GM21390 (cell line): ENCODE measurements around the gene TRIM71.
"Not testable (repeated sequence)": the region's sequence is repeated elsewhere in the genome, so short reads cannot be mapped to it uniquely, and the experiment has no call there.

Experiments
- ATAC-seq: cut with Tn5 transposase; IDR thresholded peaks from one replicate; pipeline ENCODE4 v1.9.1; 2021; ENCODE audit not compliant: unreplicated experiment

Gene TRIM71

GRCh38 chr3:32819551-32820348, 2.0 kb downstream of the TRIM71 start:
- no peak for ATAC-seq

DNA sequence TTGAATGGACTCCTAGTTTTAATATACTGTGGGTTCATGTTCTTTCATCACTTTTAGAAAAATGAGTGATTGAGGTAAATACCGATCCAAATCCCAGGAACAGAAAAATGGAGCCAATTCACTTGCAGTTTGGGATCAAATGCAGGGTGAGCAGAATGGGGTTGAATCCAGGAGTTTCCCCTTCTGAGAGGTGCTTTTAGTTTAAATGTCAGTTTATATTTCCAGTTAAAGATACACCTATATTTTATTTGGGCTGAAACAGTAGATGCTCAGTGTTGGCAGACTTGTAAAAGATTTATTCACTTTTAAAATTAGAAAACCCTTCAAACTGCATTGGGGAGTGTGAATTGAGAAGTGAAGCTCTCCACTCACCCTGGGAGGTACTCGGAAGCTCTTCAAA, 2.6 kb downstream of the TRIM71 start:
- no peak for ATAC-seq

DNA sequence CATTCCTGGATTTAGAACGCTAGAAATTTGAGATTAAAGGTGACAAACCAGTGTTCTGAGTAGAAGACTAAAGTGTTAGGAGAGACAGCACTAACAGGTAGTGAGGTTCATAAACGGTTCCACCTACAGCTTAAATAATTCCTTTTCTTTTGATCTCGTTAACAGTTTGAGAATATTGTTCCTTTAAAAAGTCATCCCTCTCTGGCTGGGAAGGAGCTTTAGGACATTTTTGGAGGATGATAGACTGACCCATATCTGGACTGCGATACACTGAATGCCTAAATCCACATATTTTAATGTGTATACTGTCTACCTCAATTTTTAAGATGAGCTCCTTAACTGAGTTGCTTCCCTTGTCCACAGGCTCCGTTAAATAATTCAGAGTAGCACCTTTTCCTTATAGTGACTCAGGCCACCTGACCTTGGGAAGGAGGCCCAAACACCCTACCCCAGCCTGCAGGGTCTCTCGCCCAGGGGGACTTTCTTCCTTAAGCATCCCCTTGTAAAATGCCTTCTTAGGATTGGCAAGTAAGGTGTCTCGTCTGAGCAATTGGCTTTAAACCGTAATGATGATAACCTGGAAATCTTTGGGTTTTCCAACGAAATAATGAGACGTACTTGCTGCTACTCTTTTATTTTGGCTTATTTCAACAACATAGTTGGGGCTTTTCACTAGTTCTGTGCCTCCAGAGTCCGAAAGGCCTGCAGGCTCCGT, 3.3 kb downstream of the TRIM71 start:
- ATAC-seq = no peak

- no peak for ATAC-seq
Measured at GRCh38 chr3:32821686-32822296, 4.0 kb downstream of the TRIM71 start.

DNA sequence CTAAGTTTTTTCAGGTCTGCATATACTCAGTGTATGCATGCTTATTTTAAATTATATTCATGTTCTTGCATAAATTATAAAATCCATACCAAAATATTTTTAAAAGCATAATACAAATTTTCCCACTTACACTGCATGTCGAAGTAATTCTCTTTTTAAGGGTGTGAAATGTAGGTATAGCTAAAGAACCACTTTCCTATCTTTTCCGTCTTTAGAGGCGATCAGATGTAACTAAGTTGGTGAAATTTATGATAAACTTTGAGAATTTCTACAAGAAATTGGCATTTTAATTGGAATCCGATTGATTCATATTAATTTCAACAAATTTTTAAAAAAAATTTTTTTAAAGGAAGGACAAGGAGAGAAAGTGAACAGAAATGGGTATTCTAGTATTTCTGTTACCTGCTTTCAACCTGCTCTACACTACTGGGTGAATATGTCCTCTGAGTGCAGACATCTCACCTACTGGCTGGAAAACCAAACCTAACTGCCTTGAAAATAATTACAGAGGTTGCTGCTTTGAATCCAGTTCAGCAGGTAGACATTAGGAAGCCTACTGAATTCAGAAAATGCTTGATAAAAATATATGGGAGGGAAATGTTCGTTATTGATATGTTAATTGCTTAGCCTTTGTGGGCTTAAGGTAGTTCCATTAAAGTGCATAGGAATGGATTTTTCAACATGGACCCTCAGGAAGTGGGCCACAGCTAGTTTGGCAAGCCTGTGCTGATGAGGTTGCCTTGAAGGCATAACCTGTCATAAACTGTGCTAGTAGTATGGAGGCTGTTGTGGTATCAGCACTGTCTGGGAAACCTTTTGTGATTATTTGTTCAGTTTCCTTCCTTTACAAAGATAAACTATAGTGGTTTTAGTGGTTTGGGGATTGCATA, 5.1 kb downstream of the TRIM71 start:
- ATAC-seq = no peak

- not testable (repeated sequence) for ATAC-seq
Measured at GRCh38 chr3:32823641-32824184, 5.9 kb downstream of the TRIM71 start.

GRCh38 chr3:32825601-32826375, 8.0 kb downstream of the TRIM71 start:
- no peak for ATAC-seq

GRCh38 chr3:32831062-32831461, 13.3 kb downstream of the TRIM71 start:
- no peak for ATAC-seq

DNA sequence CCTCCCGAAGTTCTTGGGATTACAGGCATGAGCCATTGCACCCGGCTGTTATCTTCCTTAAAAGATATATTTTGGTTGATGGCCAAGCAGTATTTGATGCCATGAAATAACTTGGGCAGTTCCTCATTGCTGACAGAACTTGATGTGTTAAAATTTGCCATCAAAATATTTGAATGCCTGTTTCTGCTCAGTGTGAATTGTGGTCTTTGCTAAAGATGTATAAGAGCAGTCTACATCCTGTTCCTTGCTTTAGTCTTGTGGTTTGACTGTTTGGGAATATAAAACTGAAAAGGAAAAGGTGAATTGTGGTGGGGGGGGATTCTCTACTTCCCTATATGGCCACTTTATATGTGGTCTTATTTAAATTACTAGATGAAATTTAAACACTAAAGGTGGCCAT, 14.0 kb downstream of the TRIM71 start:
- ATAC-seq = no peak

DNA sequence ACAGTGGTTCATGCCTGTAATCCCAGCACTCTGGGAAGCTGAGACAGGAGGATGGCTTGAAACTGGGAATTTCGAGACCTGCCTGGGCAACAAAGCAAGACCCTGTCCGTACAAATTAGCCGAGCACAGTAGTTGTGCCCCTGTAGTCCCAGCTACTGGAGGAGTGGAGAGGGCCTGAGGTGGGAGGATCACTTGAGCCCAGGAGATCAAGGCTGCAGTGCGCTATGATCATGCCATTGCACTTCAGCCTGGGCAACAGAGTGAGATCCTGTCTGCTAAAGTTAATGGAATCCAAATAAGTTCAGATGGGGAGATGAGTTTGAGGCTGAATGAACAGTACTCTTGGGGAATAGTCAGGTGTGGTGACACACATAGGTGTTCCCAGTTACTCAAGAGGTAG, 14.4 kb downstream of the TRIM71 start:
- no peak for ATAC-seq

GRCh38 chr3:32835049-32835371, 17.2 kb downstream of the TRIM71 start:
- ATAC-seq = no peak

GRCh38 chr3:32835961-32836360, 18.2 kb downstream of the TRIM71 start:
- no peak for ATAC-seq

DNA sequence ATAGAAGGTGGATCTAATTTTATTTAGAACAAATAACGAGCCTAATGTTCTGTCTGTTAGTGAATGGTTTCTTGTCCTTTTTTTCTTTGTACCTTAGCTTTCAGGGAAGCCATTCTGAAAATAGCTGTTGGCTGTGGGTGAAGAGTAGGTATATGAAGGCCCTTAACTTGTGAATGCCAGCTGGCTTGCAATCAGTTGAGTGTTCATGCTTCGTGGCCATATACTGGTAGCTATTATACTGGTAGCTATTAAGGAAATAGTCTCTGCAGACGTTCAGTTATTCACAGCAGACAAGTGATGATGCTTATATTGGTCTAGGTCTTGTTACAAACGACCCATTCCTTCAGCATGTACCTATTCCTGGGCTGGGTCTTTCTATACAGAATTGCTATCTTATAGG, 18.8 kb downstream of the TRIM71 start:
- no peak for ATAC-seq

- ATAC-seq = no peak
Measured at GRCh38 chr3:32837366-32837765, 19.6 kb downstream of the TRIM71 start.

DNA sequence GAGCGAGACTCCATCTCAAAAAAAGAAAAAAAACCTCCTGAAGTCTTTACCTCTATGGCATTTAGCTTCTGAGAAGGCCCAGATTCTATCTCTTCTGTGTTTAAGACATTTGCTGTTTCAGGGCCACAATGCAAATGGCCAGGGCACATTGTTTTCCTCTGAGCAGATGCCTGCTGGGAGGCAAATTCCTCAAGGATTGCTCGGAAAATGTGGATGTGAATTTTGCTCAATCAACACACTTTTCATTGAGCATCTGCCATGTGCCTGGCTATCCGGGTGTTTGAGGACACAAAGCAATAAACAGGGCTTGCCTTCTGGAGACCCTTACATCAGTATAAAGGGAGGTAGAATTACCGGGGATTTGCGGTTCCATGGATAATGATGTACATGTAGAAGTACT, 20.0 kb downstream of the TRIM71 start:
- ATAC-seq = no peak

DNA sequence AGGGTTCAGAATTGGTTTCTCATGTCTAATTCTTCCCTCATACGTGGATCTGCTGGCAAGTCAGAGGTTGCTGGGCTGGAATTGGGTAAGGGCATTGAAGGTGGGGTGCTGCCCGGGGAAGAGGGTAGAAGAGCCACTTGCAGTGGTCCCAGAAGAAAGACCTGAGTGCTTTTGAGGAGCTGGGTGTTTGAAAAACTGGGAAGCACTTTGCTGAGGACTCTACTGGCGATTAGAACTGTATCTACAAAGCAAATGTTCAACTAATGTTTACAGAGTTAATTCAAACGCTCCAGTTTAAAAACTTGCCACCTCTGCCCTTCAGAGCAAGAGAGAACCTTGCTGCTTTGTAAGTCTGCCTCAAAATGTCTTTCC, 21.9 kb downstream of the TRIM71 start:
- no peak for ATAC-seq

DNA sequence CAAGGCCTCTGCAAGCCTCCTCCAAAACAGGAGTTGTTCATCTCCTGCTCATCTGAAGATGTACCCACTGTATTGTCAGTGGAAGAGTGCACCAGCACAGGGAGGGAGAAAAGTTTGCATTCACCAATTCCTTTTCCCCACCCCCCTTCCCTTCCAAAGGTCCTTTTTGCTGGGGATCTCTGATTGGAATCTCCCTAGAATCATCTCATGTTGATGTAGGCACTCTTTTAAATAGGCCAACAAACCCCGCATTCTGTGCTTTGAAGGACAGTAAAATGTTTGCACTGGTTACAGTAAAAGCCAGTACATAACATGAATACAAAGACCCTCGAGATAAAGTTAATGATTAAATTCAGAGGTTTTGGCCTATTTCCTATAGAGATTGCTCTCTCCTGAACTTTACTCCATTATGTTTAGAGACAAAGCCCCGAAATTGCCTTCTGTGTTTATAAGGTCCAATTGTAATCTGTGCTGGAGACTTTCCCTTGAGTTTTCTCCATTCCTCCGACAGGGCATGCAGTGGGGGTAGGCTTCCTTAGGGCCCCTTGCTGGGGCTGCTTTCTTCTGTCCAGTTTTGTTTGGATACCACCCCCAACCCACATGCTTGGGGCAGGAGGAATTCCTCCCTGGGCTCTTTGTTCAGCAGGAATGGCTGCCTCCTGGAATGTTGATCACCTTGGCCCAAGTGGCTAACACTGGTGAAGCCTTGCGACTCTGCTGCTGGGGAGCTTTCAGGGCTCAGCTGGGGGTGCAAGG, 22.5 kb downstream of the TRIM71 start:
- ATAC-seq = no peak

DNA sequence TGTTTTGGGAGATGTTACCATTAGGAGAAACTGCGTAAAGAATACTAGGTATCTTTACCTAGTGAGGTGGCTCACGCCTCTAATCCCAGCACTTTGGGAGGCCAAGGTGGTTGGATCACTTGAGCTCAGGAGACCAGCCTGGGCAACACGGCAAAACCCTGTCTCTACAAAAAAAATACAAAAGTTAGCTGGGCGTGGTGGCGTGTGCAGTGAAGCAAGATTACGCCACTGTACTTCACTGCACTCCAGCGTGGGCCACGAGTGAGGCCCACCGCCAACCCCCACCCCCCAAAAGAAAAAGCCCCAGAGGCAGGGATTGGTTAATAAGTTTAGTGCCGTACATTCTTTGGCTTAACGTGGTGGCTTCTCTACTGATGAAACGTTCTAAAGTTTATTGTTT, 23.5 kb downstream of the TRIM71 start:
- ATAC-seq = no peak

DNA sequence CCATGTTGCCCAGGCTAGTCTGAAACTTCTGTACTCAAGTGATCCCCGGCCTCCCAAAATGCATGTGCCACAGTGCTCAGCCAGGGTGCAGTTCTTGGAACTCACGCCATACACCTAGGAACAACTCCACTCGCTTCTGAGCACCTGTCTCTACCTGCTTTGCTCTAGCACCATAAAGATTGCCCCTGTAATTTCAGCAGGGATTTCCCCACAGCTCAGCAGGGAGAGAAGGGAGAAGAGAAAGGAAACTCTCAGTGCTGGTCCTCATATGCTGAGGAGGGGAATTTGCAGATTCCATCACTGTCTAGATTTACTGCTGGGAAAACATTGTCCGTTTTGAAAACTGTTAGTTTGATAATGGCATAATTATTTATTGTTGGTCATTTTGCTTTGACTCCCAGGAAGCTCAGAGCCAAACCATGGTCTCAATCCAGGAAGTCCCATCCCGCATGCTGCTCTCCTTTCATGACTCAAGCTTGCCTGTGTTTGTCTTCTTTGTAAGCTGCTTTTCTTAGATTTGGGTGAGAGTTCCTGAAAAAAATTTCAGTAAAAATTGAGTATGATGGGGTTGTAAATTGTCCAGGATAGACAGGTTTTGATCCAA, 24.2 kb downstream of the TRIM71 start:
- no peak for ATAC-seq
